Measurements from ENCODE around the gene MMP11. TPM values are rescaled to one million over a fixed set of nuclear protein-coding genes. Genes with fewer than 3 reads are reported as not detected.

MMP11 gene
- total RNA-seq, 4 donors from 2014 or later = 2.8 to 6.5 (median 5.4) TPM

- no peaks in the 10 kb centered on the region for H3K9me3 ChIP-seq
- intact Hi-C loops (cut with DNase I) = no loop called here
- DNase-seq (ENCODE audit: extremely low spot score) = no peak
- H3K27me3 ChIP-seq = no peaks in the 10 kb centered on the region
- peak overlapping the region; percentile 63 to 72 (median 67) for H3K4me3 ChIP-seq
- H3K4me1 ChIP-seq = peaks cover 46 to 82% (median 74%) of the 10 kb centered on the region in 4 donors
- TF ChIP-seq EP300 (IDR thresholded peaks at IDR 0.05) = no peak
- no peak for TF ChIP-seq POLR2A (IDR thresholded peaks at IDR 0.05; ENCODE audit: low read depth)
- TF ChIP-seq POLR2AphosphoS5 (IDR thresholded peaks at IDR 0.05) = no peak
- TF ChIP-seq CTCF (IDR thresholded peaks at IDR 0.05) = no peak
- 22% methylated on average over 3 of the region's 6 CpGs for WGBS
- H3K27ac ChIP-seq (replicated peaks in 1 of 4) = peak overlapping the region; percentile 69 to 79 (median 74)
- no peaks in the 10 kb centered on the region for H3K36me3 ChIP-seq
Measured at GRCh38 chr22:23772315-23772648, 367 bp upstream of the MMP11 start.

GRCh38 chr22:23773483-23774113 is 949 bp downstream of the MMP11 start:
- H3K27me3 ChIP-seq = no peaks in the 10 kb centered on the region
- no peak for TF ChIP-seq POLR2A (IDR thresholded peaks at IDR 0.05; ENCODE audit: low read depth)
- TF ChIP-seq POLR2AphosphoS5 (IDR thresholded peaks at IDR 0.05) = no peak
- no peak for TF ChIP-seq EP300 (IDR thresholded peaks at IDR 0.05)
- no peak for TF ChIP-seq CTCF (IDR thresholded peaks at IDR 0.05)
- peaks cover 49 to 82% (median 73%) of the 10 kb centered on the region in 4 donors for H3K4me1 ChIP-seq
- H3K36me3 ChIP-seq = no peaks in the 10 kb centered on the region
- peak overlapping the region; percentile 63 to 72 (median 67) for H3K4me3 ChIP-seq
- 59% methylated on average over 7 of the region's 7 CpGs for WGBS
- peak overlapping the region; percentile 5 to 79 (median 73) for H3K27ac ChIP-seq (replicated peaks in 1 of 4)
- no peaks in the 10 kb centered on the region for H3K9me3 ChIP-seq
- intact Hi-C loops (cut with DNase I) = no loop called here
- DNase-seq (ENCODE audit: extremely low spot score) = no peak

- Histone ChIP-seq H3K4me3 (no peak overlapping the region), H3K9me3 (no peaks in the 10 kb centered on the region), H3K4me1 (peaks cover 44 to 74% (median 66%) of the 10 kb centered on the region in 4 donors), H3K27ac (replicated peaks in 1 of 4) (peak overlapping the region in 1 of 4 donors; percentile 3), H3K36me3 (no peaks in the 10 kb centered on the region), H3K27me3 (no peaks in the 10 kb centered on the region)
- DNase-seq (ENCODE audit: extremely low spot score) = no peak
- intact Hi-C loops (cut with DNase I) = no loop called here
- TF ChIP-seq CTCF (IDR thresholded peaks at IDR 0.05) (no peak), POLR2AphosphoS5 (IDR thresholded peaks at IDR 0.05) (no peak), POLR2A (IDR thresholded peaks at IDR 0.05; ENCODE audit: low read depth) (no peak), EP300 (IDR thresholded peaks at IDR 0.05) (no peak)
- 56% methylated on average over 8 of the region's 12 CpGs for WGBS
Measured at GRCh38 chr22:23774114-23774921, 1.7 kb downstream of the MMP11 start.

- DNase-seq (ENCODE audit: extremely low spot score) = no peak
- H3K27ac ChIP-seq (replicated peaks in 1 of 4) = peak overlapping the region in 3 of 4 donors; percentile 3 to 16 (median 5)
- H3K36me3 ChIP-seq = no peaks in the 10 kb centered on the region
- H3K9me3 ChIP-seq = no peaks in the 10 kb centered on the region
- WGBS = 78% methylated on average over 2 of the region's 2 CpGs
- H3K4me3 ChIP-seq = no peak overlapping the region
- TF ChIP-seq POLR2AphosphoS5 (IDR thresholded peaks at IDR 0.05) (no peak), EP300 (IDR thresholded peaks at IDR 0.05) (no peak), CTCF (IDR thresholded peaks at IDR 0.05) (no peak), POLR2A (IDR thresholded peaks at IDR 0.05; ENCODE audit: low read depth) (no peak)
- no peaks in the 10 kb centered on the region for H3K27me3 ChIP-seq
- intact Hi-C loops (cut with DNase I) = no loop called here
- peaks cover 44 to 69% (median 61%) of the 10 kb centered on the region in 4 donors for H3K4me1 ChIP-seq
Measured at GRCh38 chr22:23774922-23775436, 2.3 kb downstream of the MMP11 start.
